ENCODE results near the gene CLEC2L. TPM values are rescaled to one million over a fixed set of nuclear protein-coding genes. Genes with fewer than 3 reads are reported as not detected.

CLEC2L gene
- total and polyA plus RNA-seq, 4 donors, result 0.05 TPM; not detected in 3

DNA sequence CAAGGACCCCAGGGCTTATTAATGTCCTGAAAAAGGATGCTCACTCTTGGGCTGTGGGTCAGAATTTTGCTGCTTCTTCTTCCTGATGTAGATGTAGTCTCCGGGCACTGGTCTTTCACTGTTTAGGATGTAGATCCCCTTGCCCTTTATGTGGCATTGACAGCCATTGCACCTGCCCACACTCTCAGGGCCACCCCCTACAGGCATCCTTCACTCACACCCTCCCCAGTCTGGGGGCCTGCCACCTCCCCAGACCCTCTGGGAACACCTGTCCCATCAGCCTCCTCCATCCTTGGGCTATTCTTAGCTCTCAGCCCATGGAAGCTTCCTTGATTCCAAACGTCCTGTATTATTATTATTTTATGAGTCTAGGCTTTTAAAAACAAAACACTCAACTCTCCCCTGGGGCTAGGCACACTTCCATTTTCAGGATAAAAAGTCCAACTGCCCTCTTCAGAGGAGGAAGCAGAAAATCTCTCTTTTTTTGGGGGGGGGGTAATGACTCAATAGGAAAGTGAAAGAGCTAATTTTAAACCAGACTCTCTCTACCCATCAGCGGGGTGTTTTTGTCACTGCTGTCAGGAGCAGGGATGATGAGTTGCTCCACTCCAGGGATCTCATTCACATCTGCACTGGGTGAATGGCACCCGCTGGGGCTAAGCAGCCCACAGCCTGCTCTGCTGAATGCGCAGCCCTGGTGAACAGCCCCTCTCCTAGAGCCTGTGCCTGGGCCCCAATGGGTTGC, 28.5 kb upstream of the CLEC2L start:
- H3K36me3 ChIP-seq (ENCODE audit: control insufficient read depth in 4 of 4, insufficient read depth in 3 of 4, low read depth in 1 of 4, low read length in 3 of 4), result no peaks in the 10 kb centered on the region
- no peak overlapping the region for H3K9ac ChIP-seq (ENCODE audit: low read depth in 1 of 2, low read length in 2 of 2)
- H3K4me3 ChIP-seq (ENCODE audit: low read depth in 1 of 3, low read length in 3 of 3), result no peak overlapping the region
- H3K27ac ChIP-seq (ENCODE audit: low read depth in 1 of 2, low read length in 2 of 2), result no peak overlapping the region
- H3K4me1 ChIP-seq (ENCODE audit: control insufficient read depth in 4 of 4, insufficient read depth in 4 of 4, low read length in 3 of 4), result peaks cover 0 to 2% (median 0%) of the 10 kb centered on the region in 4 donors
- 74% methylated on average over 5 of the region's 5 CpGs for WGBS
- TF ChIP-seq RXRA (IDR thresholded peaks at IDR 0.05), result no peak
- TF ChIP-seq TAF1 (conservative IDR thresholded peaks at IDR 0.05), result no peak
- TF ChIP-seq HNF4G (IDR thresholded peaks at IDR 0.05), result no peak
- no peak for TF ChIP-seq FOXA1 (IDR thresholded peaks at IDR 0.05)
- TF ChIP-seq NR2F2 (IDR thresholded peaks at IDR 0.05), result no peak
- TF ChIP-seq YY1 (IDR thresholded peaks at IDR 0.05), result no peak
- TF ChIP-seq EGR1 (IDR thresholded peaks at IDR 0.05; ENCODE audit: low read depth in 2 of 2), result no peak
- TF ChIP-seq, protein P1, sequence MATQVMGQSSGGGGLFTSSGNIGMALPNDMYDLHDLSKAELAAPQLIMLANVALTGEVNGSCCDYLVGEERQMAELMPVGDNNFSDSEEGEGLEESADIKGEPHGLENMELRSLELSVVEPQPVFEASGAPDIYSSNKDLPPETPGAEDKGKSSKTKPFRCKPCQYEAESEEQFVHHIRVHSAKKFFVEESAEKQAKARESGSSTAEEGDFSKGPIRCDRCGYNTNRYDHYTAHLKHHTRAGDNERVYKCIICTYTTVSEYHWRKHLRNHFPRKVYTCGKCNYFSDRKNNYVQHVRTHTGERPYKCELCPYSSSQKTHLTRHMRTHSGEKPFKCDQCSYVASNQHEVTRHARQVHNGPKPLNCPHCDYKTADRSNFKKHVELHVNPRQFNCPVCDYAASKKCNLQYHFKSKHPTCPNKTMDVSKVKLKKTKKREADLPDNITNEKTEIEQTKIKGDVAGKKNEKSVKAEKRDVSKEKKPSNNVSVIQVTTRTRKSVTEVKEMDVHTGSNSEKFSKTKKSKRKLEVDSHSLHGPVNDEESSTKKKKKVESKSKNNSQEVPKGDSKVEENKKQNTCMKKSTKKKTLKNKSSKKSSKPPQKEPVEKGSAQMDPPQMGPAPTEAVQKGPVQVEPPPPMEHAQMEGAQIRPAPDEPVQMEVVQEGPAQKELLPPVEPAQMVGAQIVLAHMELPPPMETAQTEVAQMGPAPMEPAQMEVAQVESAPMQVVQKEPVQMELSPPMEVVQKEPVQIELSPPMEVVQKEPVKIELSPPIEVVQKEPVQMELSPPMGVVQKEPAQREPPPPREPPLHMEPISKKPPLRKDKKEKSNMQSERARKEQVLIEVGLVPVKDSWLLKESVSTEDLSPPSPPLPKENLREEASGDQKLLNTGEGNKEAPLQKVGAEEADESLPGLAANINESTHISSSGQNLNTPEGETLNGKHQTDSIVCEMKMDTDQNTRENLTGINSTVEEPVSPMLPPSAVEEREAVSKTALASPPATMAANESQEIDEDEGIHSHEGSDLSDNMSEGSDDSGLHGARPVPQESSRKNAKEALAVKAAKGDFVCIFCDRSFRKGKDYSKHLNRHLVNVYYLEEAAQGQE (IDR thresholded peaks at IDR 0.05), result no peak
- TF ChIP-seq, protein P2, sequence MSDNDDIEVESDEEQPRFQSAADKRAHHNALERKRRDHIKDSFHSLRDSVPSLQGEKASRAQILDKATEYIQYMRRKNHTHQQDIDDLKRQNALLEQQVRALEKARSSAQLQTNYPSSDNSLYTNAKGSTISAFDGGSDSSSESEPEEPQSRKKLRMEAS (IDR thresholded peaks at IDR 0.05), result no peak
- TF ChIP-seq HNF4A (conservative IDR thresholded peaks at IDR 0.05), result no peak
- no peak for TF ChIP-seq FOXA2 (IDR thresholded peaks at IDR 0.05)
- TF ChIP-seq RAD21 (IDR thresholded peaks at IDR 0.05), result no peak
- TF ChIP-seq GABPA (IDR thresholded peaks at IDR 0.05 in 1 of 2, conservative IDR thresholded peaks at IDR 0.05 in 1 of 2), result no peak
- no peak for TF ChIP-seq JUND (IDR thresholded peaks at IDR 0.05)
- TF ChIP-seq, protein P3, sequence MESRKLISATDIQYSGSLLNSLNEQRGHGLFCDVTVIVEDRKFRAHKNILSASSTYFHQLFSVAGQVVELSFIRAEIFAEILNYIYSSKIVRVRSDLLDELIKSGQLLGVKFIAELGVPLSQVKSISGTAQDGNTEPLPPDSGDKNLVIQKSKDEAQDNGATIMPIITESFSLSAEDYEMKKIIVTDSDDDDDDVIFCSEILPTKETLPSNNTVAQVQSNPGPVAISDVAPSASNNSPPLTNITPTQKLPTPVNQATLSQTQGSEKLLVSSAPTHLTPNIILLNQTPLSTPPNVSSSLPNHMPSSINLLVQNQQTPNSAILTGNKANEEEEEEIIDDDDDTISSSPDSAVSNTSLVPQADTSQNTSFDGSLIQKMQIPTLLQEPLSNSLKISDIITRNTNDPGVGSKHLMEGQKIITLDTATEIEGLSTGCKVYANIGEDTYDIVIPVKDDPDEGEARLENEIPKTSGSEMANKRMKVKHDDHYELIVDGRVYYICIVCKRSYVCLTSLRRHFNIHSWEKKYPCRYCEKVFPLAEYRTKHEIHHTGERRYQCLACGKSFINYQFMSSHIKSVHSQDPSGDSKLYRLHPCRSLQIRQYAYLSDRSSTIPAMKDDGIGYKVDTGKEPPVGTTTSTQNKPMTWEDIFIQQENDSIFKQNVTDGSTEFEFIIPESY (IDR thresholded peaks at IDR 0.05), result no peak
- no peak for TF ChIP-seq SP1 (IDR thresholded peaks at IDR 0.05)
- TF ChIP-seq, protein P4, sequence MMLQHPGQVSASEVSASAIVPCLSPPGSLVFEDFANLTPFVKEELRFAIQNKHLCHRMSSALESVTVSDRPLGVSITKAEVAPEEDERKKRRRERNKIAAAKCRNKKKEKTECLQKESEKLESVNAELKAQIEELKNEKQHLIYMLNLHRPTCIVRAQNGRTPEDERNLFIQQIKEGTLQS (IDR thresholded peaks at IDR 0.05), result no peak
- no peaks in the 10 kb centered on the region for H3K27me3 ChIP-seq (ENCODE audit: control insufficient read depth in 4 of 4, insufficient read depth in 4 of 4, low read length in 3 of 4)
- DNase-seq (ENCODE audit: low spot score), result no peak
- peaks cover 0 to 11% (median 4%) of the 10 kb centered on the region in 4 donors for H3K9me3 ChIP-seq (ENCODE audit: control insufficient read depth in 4 of 4, low read length in 3 of 4)

DNA sequence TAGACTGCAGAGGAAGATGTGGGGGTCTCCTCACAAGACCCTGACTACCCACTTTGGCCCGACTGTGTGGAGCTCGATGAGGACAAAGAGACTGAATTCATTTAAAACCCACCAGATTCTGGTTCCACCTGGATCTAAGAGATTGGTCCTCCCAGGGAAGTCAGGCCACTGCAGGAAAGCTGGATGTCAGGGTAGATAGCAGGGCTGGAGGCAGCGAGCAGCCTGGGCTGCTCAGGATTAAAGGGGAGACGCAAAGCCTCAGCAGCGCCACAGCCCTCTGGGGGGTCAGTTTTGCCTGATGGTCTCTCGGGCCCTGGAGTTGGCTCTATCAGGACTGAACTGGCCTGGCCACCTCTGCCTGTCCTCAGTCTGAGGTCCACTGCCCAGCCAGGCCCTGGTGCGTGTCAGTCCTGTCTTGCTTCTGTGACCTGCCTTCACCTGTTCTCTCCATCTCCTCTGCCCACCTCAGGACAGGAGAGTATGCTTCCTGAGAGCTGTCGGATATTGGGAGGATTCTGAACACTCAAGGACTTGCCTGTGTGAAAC, 27.8 kb upstream of the CLEC2L start:
- Histone ChIP-seq H3K4me3 (ENCODE audit: low read depth in 1 of 3, low read length in 3 of 3) (no peak overlapping the region), H3K27ac (ENCODE audit: low read depth in 1 of 2, low read length in 2 of 2) (no peak overlapping the region), H3K27me3 (ENCODE audit: control insufficient read depth in 4 of 4, insufficient read depth in 4 of 4, low read length in 3 of 4) (no peaks in the 10 kb centered on the region), H3K9ac (ENCODE audit: low read depth in 1 of 2, low read length in 2 of 2) (no peak overlapping the region), H3K4me1 (ENCODE audit: control insufficient read depth in 4 of 4, insufficient read depth in 4 of 4, low read length in 3 of 4) (peaks cover 0 to 4% (median 0%) of the 10 kb centered on the region in 4 donors), H3K9me3 (ENCODE audit: control insufficient read depth in 4 of 4, low read length in 3 of 4) (peaks cover 0 to 11% (median 4%) of the 10 kb centered on the region in 4 donors), H3K36me3 (ENCODE audit: control insufficient read depth in 4 of 4, insufficient read depth in 3 of 4, low read depth in 1 of 4, low read length in 3 of 4) (no peaks in the 10 kb centered on the region)
- WGBS, result 89% methylated on average over 8 of the region's 8 CpGs
- DNase-seq (ENCODE audit: low spot score), result no peak
- TF ChIP-seq, protein P4 (IDR thresholded peaks at IDR 0.05), result no peak
- TF ChIP-seq SP1 (IDR thresholded peaks at IDR 0.05) (no peak), GABPA (IDR thresholded peaks at IDR 0.05 in 1 of 2, conservative IDR thresholded peaks at IDR 0.05 in 1 of 2) (no peak), RXRA (IDR thresholded peaks at IDR 0.05) (no peak), JUND (IDR thresholded peaks at IDR 0.05) (no peak), FOXA1 (IDR thresholded peaks at IDR 0.05) (no peak), HNF4A (conservative IDR thresholded peaks at IDR 0.05) (no peak), TAF1 (conservative IDR thresholded peaks at IDR 0.05) (no peak), HNF4G (IDR thresholded peaks at IDR 0.05) (no peak), NR2F2 (IDR thresholded peaks at IDR 0.05) (no peak)
- TF ChIP-seq, protein P1 (IDR thresholded peaks at IDR 0.05), result no peak
- TF ChIP-seq, protein P2 (IDR thresholded peaks at IDR 0.05), result no peak
- TF ChIP-seq, protein P3 (IDR thresholded peaks at IDR 0.05), result no peak

Data from liver (tissue), 9 donors.